Glomerular endothelial cell (primary cell): ENCODE data around the gene LMBRD1. TPM values are rescaled to one million over a fixed set of nuclear protein-coding genes. Genes with fewer than 3 reads are reported as not detected.
"Not testable (repeated sequence)": the region's sequence is repeated elsewhere in the genome, so short reads cannot be mapped to it uniquely, and the experiment has no call there.

ENCODE experiments used
- DNase-seq: peaks from one replicate; pipeline ENCODE4 v3.0.0-alpha.2; 2011; ENCODE audit warnings: low read depth, low spot score; ENCODE audit errors: extremely low read depth
- total RNA-seq: library from RNA; depleted of rRNA; stranded (reverse); fragments of >200 nt; gene quantifications from 2 replicates; pipeline ENCODE4 v1.2.3, GENCODE V29; 2015

Gene LMBRD1
- total RNA-seq, 1 donor from 2014 or later = 34.5 TPM

DNA sequence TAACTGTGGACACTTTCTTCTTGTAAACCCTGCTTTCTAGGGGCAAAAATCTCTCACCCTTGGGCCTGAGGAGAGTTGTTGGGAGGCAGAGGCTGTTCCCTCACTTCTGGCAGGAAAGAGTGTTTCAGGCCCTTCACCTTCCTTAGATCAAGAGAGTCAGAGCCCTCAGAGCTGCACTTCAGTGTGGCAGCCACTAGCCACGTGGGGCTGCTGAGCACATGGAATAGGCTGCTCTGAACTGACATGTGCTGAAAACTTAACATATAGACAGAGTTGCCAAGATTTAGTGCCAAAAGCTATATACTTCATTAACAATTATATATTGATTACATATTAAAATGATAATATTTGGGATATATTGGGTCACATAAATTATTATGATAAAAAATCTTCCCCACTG is 4.4 kb upstream of the LMBRD1 start:
- no peak for DNase-seq

DNA sequence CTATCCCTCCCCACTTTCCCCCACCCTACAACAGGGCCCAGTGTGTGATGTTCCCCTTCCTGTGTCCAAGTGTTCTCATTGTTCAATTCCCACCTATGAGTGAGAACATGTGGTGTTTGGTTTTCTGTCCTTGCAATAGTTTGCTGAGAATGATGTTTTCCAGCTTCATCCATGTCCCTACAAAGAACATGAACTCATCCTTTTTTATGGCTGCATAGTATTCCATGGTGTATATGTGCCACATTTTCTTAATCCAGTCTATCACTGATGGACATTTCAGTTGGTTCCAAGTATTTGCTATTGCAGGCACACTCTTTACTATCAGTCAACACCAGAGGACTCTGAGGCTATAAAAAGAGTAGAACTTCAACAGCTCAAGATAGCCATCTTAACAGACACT is 2.0 kb upstream of the LMBRD1 start:
- DNase-seq = not testable (repeated sequence)

DNA sequence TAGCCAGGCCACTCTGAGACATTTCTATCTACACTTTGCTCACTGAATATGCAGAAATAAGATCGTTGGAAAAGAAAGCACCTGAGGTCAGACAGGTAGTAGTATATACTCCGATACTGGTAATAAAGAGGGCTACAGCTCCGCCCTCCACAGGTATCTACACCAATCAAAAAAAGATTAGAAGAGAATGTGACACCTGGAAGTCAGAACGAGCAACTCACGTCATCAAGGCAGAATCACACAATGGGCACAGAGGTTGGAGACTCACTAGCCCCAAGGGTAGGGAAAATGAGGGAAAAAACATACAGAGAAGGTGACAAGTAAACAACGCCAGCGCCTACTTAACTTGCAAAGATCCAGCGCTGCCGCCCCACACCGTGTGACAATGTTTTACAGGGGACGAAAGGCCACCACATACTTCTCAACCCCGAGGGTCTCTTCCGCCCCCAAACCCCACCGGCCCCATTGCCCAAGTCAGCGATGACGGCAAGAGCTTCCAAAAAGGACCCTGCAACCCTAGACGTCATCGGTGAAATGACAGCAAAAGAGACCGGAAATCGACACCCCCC is 653 bp downstream of the LMBRD1 start:
- DNase-seq = peak; percentile 14

DNA sequence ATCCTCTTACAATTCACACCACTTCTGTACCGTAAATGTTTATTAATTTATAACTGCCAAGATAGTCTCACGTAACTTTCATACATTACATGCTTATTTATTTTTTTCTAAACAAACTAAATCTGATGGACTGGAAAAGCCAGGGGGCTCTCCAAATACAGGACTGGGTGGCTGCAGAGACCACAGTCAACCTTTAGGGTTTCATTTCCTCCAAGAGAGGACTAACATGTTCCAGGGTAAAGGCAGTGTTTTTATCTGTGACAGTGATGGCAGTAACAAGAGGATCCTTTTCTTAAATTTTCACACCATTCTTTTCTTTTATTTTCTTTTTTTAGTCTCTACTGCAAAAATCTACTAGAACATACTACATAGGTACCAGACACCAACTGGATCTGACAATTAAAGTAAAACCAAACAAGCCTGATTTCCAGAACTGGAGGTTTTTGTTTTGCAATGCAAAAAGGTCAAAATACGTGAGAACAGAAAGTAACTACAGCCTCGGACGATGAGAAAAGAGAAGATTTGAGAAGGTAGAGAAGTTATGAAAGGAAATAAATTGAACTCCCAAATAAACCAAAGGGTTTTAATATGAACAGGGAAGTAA is 1.2 kb downstream of the LMBRD1 start:
- DNase-seq = no peak

DNA sequence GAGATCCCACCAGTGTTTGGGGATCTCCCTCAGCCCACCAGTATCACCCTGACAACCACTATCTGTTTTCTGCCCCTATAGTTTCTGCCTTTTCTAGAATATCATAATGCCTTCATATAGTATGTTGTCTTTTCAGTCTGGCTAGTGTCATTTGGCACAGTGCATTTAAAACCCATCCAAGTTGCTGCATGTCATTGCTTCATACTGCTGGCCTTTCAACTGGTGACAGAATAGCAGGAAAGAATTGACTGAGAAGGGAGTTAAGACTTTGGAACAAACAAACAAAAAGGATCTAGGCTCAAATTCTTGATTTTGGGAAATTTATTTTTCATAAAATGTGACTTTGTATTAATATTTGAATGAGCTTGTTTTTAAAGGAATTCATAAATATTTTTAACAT is 4.5 kb downstream of the LMBRD1 start:
- no peak for DNase-seq

DNA sequence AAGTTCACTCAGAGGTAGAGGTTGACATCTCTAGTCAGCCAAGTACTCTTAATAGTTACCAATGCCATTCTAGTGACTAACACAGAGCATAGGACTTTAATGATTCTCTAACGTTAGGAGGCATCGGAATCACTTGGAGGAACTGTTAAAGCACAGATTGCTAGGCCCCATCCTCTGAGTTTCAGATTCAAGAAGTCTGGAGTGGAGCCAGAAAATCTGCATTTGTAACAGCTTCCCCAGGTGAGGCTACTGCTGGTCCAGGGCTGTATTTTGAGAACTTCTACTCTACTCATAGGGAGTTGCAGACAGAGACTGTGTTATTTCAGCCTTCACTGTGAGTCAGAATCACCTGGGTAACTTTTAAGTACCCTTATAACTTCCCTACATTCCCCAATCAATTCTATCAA is 5.7 kb downstream of the LMBRD1 start:
- no peak for DNase-seq

DNA sequence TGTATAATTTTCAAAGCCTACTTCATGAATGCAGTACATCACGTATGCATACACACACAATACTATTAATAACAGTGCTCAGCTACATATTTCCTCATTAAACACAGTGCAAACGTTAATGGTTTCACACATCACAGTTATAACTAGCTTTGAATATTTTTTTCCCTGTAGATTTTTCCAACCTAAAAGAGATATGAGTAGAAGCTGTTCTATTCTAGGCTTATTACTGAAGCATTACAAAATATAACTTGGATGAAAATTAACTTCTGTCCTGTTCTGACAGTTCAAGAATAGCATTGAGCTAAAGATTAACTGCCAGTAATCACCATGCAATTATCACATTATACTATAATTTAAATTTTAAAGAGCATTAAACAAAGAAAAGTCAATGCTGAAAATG is 6.2 kb downstream of the LMBRD1 start:
- DNase-seq = no peak

DNA sequence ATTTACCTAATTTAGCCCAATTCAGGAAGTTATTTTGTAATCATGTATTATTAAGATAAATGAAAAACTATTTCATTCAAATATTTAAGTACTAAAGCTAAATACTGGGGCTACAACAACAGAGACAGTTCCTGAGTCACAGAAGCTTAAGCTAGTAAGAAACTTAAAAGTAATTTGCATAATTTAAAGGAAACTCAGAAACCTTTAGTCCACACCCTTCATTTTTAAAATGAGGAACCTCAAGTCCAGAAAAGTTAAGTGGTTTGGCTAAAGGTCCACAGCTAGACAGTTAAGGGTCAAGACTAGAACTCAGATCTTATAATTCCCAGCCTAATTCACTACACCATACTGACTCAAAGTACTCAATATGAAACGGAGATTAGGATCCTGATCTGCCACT is 7.2 kb downstream of the LMBRD1 start:
- DNase-seq = no peak

DNA sequence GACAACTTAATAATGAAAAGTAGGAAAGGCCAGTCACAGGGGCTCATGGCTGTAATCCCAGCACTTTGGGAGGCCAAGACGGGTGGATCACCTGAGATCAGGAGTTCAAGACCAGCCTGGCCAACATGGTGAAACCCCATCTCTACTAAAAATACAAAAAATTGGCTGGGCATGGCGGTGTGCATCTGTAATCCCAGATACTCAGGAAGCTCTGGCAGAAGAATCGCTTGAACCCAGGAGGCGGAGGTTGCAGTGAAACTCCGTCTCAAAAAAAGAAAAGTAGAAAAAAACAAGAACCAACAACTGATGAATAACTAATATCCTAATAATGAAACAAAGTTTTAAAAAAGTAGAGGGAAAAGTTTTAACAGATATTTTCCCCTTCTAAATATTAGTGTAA is 9.4 kb downstream of the LMBRD1 start:
- not testable (repeated sequence) for DNase-seq

DNA sequence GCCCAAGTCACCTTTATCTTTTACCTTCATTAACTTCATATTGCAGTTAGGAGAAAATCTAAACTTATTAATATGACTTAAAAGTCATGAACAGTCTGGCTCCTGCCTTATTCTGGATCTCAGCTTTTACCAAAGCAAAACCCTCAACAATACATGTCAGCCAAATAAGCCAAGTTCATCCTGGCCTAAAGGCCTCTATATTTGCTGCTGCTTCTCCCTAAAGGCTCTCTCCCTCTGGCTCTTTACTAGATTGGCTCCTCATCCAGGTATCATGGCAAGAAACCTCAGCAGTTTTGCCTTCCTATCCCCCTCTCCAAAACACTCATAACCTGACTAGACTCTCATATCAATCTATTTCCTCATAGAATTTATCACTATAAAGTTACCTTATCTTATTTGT is 11.1 kb downstream of the LMBRD1 start:
- DNase-seq = no peak

DNA sequence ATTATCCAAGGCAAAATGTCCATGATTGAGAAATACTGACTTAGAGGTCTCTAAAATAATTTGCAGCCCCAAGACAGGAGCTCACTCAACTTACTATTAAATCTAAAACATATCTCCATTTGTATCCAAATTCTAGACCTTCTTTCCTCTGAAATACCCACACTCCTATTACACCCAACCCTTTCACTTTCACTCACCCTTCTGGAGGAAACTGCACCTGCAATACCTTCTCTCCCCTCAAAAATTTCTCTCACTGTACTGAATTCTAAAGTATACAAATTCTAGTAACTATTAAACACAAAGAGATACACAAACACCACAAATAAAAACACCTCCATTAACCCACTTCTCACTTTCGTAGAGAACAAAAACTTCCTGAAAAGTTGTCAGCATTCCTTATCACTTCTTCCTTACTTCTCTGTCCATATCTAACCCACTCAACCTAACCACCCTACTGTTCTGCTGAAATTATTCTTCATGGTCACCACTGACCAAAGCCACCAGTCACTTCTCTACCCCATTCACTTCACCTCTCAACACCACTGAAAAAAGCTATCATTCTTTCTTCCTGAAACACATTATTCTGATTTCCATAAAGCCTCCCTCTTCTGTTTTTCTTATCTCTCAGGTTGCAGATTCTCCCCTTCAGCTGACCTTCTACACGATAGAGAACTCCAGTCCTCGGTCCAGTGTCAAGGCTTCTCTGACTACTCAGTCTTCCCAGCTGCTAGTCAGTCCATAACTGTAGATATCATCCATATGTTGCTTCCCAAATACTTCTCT is 12.0 kb downstream of the LMBRD1 start:
- no peak for DNase-seq

DNA sequence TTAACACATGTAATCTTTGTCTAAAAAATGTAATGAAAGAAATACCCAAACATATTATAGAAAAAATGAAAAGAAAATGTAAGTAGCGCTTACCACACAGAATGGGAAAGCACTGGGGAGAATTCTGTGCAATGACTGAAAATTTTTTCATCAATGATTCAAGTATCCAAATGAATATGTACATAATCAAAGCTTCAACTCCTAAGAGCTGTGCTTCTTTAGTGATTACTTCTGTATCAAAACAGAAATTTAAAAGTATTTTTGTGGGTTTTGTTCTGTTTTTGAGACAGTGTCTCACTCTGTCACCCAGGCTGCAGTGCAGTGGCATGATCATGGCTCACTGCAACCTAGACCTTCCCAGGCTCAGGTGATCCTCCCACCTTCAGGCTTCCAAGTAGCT is 13.7 kb downstream of the LMBRD1 start:
- no peak for DNase-seq

DNA sequence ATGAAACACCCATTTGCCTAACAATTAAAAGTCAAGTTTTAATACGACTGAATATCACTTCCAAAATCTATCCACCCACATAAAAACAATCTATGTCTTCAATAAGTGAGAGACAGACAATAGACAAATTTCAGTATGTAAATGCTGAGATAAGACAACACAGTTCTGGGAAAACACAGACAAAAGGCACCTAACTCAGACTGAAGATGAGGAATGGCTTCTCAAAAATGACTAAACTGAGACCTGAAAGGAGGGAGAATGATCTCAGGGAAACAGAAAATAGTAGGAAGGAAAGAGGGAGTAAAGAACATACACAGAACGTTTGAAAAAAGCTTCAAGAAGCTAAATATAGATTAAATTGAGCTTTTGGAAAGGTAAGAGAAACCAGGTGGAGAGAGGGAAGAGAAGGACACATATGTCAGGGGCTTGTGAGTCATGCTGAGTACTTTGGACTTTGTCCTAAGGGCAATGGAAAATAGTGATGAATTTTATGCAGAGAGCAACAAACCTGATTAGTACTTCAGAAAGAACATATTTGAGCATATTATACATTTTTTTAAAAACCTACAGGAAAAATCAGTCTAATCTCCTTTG is 16.1 kb downstream of the LMBRD1 start:
- DNase-seq = no peak

DNA sequence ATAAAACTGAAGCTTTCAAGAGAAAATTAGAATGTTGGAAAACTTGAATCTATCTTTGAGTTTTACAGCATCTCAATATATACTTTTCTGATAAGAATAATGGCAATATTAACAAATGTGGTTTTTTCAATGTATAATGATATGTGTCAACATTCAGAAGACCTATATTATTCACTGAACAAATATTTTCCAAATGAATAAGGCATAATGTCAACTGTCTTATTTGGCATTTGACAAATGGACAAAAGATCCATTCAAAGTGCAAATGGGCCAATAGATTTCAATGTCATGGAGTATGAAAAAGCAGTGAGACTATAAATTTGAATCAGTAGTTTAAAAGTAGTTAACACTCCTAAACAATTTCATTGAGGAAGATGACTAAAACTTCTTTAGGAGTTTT is 20.9 kb downstream of the LMBRD1 start:
- no peak for DNase-seq

DNA sequence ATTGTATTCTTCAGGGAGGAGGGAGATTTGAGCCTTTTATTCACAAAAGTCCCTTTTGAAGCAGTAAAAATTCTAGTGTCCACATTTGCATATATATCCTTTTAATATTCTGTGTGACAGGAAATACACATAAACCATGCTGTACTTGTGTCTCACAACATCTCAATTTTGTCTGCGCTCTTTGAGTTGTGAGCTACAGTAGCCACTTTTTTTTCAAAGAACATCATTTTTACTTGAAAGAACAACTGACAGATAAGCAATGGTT is 21.3 kb downstream of the LMBRD1 start:
- no peak for DNase-seq

DNA sequence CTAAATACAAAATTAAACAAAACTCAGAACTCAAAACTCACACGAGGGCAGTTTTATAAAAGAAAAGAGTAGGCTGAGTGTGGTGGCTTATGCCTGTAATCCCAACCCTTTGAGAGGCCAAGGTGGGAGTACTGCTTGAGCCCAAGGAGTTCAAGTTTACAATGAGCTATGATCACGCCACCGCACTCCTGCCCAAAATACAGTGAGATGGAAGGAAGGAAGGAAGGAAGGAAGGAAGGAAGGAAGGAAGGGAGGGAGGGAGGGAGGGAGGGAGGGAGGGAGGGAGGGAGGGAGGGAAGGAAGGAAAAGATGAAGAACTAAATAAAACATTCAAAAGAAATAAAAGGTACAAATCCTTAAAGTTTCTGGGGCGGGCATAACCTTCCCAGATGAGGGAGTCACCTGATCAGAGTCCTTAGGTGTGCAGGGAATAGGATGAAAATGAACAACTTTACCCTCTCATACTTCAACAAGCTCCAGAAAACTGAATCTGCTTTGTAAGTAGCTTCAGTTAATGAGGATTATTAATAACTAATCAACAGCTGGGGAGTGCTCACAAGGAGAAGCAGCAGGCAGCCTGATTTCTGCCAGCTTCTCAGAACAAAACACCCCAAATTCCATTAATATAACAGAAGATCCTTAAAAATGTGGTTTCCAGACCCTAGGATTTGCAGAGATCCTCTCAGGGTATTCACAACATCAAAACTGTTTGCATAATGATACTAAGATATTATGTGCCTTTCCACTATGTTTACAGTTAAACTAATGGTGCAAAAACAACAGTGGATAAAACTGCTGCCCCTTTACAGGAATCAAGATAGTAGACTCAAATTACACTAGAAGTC is 21.8 kb downstream of the LMBRD1 start:
- no peak for DNase-seq

DNA sequence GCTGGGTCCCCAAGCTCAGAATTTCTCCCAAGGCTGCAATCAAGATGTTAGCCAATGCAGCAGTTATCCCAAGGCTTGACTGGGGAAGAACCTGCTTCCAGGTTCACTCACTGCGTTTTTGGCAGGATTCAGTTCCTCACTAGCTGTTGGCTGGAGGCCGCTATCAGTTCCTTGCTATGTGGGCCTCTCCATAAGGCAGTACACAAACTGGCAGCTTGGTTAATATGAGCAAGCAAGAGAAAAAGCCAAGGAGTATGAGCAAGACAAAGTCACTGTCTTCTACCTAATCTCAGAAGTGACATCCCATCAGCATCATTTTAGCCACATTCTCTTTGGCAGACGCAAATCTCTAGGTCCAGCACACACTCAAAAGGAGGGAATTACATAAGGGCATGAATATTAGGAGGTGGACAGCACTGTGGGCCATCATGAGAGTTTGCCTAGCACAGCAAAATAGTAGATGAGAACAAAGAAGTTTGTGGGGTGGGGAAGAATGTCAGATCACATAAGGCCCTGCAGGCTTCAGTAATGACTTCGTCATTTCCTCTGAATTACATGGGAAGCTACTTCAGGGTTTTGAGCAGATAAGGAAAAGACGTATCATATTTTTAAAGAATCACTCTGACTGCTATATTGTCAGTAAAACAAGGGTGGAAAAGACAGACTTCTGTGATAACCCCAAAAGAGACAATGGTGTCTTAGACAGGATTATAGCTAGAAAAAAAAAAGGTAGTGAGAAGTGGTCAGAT is 25.5 kb downstream of the LMBRD1 start:
- DNase-seq = no peak

DNA sequence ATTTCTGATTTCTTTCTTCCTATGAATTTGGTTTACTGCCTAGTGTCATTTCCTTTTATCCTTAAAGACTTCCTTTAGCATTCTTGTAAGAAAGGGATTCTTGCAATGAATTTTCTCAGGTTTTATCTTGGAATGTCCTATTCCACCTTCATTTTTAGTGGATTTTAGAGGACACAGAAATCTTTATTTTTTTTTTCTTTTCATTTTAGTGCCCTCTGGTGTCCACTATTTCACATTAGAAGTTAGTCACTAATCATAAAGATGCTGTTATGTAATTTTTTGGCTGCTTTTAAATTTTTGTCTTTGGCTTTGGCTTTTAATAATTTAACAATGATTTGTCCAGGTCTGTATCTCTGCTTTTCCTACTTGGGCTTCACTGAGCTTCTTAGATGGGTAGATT is 28.1 kb downstream of the LMBRD1 start:
- DNase-seq = no peak

DNA sequence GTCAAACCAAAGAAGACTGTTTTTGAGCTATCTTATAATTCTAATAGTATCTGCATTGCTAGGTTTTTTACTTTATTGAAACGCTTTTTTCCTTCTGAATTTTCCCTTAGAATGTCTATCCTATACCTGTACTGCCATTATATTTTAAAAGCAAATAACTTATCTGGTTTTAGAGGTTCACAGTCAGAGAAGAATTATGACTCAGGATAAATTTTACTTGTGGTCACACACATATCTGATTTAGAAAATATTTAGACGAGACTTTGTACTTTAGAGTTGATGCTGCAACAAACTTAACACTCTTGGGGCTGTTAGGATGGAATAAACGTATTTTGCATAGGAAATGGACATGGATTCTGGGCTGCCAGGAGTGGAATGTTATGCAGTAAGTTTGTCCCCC is 33.0 kb downstream of the LMBRD1 start:
- no peak for DNase-seq

DNA sequence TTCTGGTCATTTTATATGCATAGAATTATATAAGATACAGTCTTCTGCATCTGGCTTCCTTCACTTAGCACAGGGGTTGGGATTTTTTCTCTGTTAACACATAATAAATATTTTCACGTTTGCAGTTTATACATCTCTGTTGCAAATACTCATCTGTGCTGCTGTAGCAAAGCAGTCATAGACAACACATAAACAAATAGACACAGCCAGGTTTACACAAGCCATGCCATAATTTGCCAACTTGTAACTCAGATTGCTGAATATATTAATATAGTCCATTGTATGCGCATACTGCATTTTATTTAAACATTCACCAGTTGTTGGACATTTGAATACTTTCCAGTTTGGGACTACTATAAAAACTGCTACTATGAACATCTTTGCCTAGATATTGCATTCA is 35.0 kb downstream of the LMBRD1 start:
- DNase-seq = no peak

DNA sequence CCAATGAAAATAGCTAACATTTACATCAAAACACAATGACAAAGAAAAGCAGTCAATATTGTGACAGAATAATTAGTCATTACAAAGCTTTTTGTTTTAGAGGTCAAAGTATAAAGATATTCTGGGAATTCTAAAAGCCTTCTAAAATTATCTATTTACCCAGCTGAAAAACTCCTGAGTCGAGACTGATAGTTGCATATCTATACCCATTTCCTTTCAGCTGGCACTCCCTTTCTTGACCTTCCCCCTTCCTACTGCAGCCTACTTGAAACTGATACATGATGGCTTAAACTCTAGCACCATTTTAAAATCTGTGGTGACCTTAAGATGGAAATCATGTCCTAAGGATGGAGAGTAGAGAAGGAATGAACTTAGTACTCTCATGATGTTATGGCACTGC is 38.6 kb downstream of the LMBRD1 start:
- no peak for DNase-seq
